Upper lobe of right lung (tissue), 1 donor: ENCODE data around the gene GALT. TPM values are rescaled to one million over a fixed set of nuclear protein-coding genes. Genes with fewer than 3 reads are reported as not detected.

Experiments
- ATAC-seq: fragments of 200-7000 bp; cut with Tn5 transposase; one replicate; pipeline ENCODE4 v1.9.1; 2020; ENCODE audit warnings: mild to moderate bottlenecking, moderate library complexity
- DNase-seq: peaks from one replicate; pipeline ENCODE4 v3.0.0-alpha.2; 2020
- H3K27ac ChIP-seq: fragments of 200-600 bp; one replicate; pipeline ENCODE4 v1.8.0; 2022
- H3K27me3 ChIP-seq: fragments of 200-600 bp; one replicate; pipeline ENCODE4 v1.8.0; 2022; ENCODE audit warnings: mild to moderate bottlenecking
- H3K36me3 ChIP-seq: fragments of 200-600 bp; one replicate; pipeline ENCODE4 v1.8.0; 2022
- H3K4me1 ChIP-seq: fragments of 200-600 bp; one replicate; pipeline ENCODE4 v1.8.0; 2022
- H3K4me3 ChIP-seq: fragments of 200-600 bp; one replicate; pipeline ENCODE4 v1.8.0; 2022; ENCODE audit warnings: mild to moderate bottlenecking
- H3K9me3 ChIP-seq: fragments of 200-600 bp; one replicate; pipeline ENCODE4 v1.8.0; 2022
- intact Hi-C: fragments of 100-400 bp; cut with DNase I; formaldehyde crosslinking; loops from one replicate; pipeline ENCODE4 v1.11.0; 2022
- total RNA-seq: library from RNA; stranded (reverse); fragmentation: NEBNext Ultra II Directional; extraction: Animal tissue kit (Norgen Biotek cat#: 25700); gene quantifications from one replicate; pipeline ENCODE4 v1.2.1, GENCODE V29; 2021
- TF ChIP-seq, protein P1 (sequence below): fragments of 200-600 bp; IDR thresholded peaks from one replicate; pipeline ENCODE4 v1.8.0; 2022; ENCODE audit warnings: antibody characterized with exemption
- donor health status: DM: no; HTN: yes; CAD: no; lungs with severe emphysema.

The GALT gene
- total RNA-seq, 1 donor from 2014 or later, result 47.6 TPM

DNA sequence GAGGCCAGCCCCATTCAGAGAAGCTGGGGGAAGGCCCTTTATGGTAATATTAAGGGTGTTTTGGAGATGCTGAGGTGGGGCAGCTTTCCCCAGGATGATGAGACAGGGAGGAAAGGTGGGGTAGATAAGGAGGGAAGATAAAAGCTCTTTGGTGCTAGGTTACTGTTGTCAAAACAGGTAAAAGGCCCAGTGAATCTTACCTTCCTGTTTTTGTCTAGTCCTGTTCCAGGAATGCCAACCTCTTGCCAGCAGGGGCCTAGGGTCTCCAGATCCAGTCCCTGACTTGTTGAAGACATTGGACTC, 16.8 kb downstream of the GALT start:
- ATAC-seq, result no peak
- Histone ChIP-seq H3K27ac (no peak overlapping the region), H3K36me3 (no peaks in the 10 kb centered on the region), H3K4me3 (no peak overlapping the region), H3K9me3 (no peaks in the 10 kb centered on the region), H3K4me1 (peaks cover 15% of the 10 kb centered on the region), H3K27me3 (no peaks in the 10 kb centered on the region)
- intact Hi-C loops, result no loop called here
- DNase-seq, result no peak
- TF ChIP-seq, protein P1, sequence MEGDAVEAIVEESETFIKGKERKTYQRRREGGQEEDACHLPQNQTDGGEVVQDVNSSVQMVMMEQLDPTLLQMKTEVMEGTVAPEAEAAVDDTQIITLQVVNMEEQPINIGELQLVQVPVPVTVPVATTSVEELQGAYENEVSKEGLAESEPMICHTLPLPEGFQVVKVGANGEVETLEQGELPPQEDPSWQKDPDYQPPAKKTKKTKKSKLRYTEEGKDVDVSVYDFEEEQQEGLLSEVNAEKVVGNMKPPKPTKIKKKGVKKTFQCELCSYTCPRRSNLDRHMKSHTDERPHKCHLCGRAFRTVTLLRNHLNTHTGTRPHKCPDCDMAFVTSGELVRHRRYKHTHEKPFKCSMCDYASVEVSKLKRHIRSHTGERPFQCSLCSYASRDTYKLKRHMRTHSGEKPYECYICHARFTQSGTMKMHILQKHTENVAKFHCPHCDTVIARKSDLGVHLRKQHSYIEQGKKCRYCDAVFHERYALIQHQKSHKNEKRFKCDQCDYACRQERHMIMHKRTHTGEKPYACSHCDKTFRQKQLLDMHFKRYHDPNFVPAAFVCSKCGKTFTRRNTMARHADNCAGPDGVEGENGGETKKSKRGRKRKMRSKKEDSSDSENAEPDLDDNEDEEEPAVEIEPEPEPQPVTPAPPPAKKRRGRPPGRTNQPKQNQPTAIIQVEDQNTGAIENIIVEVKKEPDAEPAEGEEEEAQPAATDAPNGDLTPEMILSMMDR, result no peak

DNA sequence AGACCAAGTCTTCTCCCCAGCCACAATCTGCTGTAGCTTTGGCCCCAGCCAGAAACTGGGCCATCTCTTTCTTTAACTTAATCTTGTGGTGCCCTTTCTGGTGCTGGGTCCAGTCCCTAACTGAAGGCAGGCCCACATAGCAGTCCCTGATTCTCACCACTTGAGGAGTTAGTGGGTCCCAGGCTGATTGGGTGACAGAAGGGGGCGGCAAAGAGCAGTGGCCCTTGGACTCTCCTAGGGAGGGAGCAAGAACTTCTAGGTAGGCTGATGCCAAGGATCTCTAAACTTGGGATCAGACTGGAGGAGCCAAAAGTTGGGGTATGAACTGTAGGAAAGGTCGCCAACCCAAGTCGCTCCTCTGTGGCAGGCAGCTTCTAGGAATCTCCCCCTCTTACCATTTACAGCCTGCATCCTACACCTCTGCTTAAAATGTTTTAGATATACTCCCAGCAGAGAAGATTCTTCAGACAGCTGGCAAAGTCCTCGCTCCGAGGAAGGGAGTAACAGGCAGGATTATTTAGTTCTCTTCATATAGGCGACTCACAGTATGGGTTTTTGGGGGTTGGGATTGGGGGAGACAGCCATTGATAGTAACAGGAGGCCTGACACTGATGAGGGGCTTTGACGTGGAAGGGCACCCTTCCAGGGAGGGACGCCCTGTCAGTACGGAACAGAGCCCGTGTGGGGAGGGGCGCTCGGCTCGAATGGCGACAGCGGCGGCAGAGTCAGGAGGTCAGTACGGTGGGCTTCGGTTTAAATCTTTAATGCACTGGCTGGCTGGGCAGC, 18.0 kb downstream of the GALT start:
- TF ChIP-seq, protein P1, result peak; percentile 69
- DNase-seq (peak; percentile 84), ATAC-seq (peak; percentile 49)
- intact Hi-C loops, result no loop called here
- Histone ChIP-seq H3K9me3 (no peaks in the 10 kb centered on the region), H3K4me1 (peaks cover 15% of the 10 kb centered on the region), H3K36me3 (no peaks in the 10 kb centered on the region), H3K4me3 (peak overlapping the region; percentile 73), H3K27me3 (no peaks in the 10 kb centered on the region), H3K27ac (peak overlapping the region; percentile 81)

DNA sequence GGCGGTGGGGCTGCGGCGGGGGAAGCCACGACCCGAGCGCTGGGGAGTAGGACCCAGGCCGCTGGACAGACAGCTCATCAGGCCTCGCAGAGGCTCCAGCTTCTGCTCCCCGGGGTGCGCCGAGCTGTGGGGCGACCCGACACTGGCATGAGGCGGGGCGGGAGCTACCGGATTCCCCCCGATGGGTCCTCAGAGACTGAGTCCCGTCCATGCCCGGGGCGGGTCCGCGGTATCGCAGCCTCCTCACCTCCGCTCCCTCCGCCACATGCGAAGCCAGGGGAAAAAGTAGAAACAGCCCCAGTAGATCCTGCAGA, 18.5 kb downstream of the GALT start:
- no peak for ATAC-seq
- no peak for DNase-seq

DNA sequence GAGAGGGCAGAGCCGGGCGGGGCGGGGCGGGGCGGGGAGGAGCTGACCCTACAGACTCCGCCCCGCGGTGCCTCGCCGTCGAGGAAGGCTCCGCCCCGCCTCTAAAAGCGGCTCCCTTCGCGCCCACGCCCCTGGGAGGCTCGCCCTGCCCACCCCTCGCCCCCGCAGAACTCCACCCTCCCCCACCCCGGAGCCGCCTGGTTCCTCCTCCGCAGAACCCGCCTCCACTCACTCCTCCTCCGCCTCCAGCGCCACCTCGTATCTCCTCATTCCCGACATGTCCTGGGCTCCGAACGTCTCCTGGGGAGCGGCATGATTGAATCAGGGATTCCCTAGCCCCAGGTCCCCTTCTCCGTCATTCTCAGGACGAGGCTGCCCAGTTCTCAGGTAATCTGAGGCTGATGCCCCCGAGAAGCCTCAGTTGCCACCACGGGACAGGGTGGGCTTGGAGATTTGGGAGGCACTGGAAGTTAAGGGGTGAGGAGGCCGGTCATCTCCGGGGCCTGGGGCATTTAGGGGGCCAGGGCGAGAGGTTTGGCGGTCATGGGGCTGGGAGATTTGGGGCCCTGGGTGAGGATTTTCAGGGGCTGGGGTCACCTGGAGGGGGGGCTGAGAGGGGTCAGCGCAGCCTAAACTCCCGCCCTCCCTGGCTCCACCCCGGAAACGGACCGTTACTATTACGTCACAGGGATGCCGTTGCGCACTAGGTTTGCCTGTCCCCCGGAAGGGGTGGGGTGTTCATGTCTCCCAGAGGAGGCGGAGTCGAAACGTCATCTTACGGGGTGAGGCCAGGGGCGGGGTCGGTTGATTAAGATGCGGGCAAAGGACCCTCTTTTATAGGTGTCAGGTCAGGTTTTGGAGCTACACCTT, 19.1 kb downstream of the GALT start:
- intact Hi-C loops, result no loop called here
- peak; percentile 97 for DNase-seq
- Histone ChIP-seq H3K36me3 (no peaks in the 10 kb centered on the region), H3K4me3 (peak overlapping the region; percentile 73), H3K27ac (peak overlapping the region; percentile 96), H3K4me1 (peaks cover 15% of the 10 kb centered on the region), H3K27me3 (no peaks in the 10 kb centered on the region), H3K9me3 (no peaks in the 10 kb centered on the region)
- TF ChIP-seq, protein P1, result no peak
- peak; percentile 93 for ATAC-seq

More for the DNA sequence above, 18.5 kb downstream of the GALT start:
- no peaks in the 10 kb centered on the region for H3K9me3 ChIP-seq
- TF ChIP-seq, protein P1, result no peak
- H3K27ac ChIP-seq, result peak overlapping the region; percentile 81
- H3K36me3 ChIP-seq, result no peaks in the 10 kb centered on the region
- no peaks in the 10 kb centered on the region for H3K27me3 ChIP-seq
- H3K4me1 ChIP-seq, result peaks cover 15% of the 10 kb centered on the region
- peak overlapping the region; percentile 73 for H3K4me3 ChIP-seq
- intact Hi-C loops, result no loop called here

DNA sequence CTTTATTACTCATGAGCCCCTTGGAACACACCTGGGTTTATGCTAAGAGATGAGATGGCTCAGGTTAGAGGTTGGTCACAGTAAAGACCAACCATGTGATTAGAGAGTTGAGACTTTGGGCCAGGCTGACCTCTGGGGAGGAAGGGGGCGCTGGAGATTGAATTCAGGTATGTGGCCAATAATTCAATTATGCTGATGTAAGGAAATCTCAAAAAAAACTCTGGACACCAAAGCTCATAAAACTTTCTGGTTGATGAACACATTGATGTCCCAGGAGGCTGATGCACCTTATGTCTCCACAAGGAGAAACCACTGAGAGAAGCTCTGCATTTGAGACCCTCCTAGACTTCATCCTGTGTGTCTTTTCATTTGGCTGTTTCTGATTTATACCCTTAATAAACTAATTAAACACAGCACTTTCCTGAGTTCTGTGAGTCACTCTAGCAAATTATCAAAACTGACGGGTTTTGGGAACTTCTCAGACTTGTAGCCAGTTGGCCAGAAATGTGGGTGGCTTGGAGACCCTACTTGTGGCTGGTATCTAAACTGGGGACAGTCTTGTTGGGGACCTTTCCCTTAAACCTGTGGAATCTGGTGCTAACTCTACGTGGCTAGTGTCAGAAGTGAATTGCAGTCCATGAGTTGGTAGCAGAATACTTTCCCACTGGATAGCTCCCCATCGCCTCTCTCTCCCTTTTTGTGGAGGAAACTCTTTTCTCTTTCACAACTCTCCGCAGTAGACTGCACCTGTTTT, 23.5 kb downstream of the GALT start:
- Histone ChIP-seq H3K36me3 (no peaks in the 10 kb centered on the region), H3K9me3 (no peaks in the 10 kb centered on the region), H3K4me3 (no peak overlapping the region), H3K27me3 (no peaks in the 10 kb centered on the region), H3K4me1 (peaks cover 7% of the 10 kb centered on the region), H3K27ac (no peak overlapping the region)
- TF ChIP-seq, protein P1, result no peak
- no peak for ATAC-seq
- no peak for DNase-seq
- intact Hi-C loops, result no loop called here
